GM21528 (cell line): ENCODE data around the gene TAS2R60.

ENCODE experiments used
- ATAC-seq: cut with Tn5 transposase; IDR thresholded peaks from one replicate; pipeline ENCODE4 v1.9.1; 2021; ENCODE audit warnings: mild to moderate bottlenecking, moderate library complexity; ENCODE audit not compliant: unreplicated experiment, low FRiP score

TAS2R60 gene

GRCh38 chr7:143437578-143437977, 5.7 kb upstream of the TAS2R60 start:
- ATAC-seq = peak; percentile 47

DNA sequence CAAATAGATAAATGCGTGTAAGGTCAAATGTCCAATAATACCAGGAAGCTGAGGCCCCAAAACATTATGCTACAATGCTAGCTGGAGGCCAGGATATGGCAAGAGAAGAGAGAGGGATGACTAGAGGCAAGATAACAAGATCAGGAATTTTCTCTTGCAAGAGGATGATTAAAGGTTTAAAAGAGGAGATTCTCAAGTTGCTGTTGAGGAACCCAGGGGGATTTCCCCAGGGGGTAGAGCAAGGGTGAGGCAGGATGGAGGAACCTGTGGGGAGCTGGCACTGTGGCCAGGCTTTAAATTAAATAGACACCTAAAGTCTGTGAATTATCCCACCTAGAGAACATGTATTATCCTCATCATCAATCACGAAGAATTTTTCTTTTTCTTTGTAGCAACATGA, 3.4 kb upstream of the TAS2R60 start:
- ATAC-seq = no peak

DNA sequence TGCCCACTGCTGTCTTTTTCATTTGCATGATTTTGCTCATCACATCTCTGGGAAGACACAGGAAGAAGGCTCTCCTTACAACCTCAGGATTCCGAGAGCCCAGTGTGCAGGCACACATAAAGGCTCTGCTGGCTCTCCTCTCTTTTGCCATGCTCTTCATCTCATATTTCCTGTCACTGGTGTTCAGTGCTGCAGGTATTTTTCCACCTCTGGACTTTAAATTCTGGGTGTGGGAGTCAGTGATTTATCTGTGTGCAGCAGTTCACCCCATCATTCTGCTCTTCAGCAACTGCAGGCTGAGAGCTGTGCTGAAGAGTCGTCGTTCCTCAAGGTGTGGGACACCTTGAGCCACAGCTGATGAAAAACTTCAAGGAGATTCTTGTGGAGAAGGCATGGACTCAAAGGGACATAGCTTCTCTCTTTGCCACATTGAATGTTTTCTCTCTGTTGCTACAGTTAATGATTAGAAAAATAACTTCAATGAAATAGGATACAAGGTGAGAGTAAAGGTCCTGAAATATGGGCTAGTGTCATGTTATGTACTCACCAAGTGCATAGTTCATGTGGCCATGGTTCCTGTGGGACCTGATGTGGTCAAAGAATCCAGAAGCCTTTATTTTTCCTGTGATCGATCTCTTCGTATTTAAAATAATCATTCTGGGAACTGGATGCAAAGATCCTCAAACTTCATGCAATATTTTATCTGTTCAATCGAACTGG, 970 bp downstream of the TAS2R60 start:
- no peak for ATAC-seq

GRCh38 chr7:143444785-143445184, 1.5 kb downstream of the TAS2R60 start:
- ATAC-seq = no peak

- ATAC-seq = no peak
Measured at GRCh38 chr7:143447466-143447865, 4.2 kb downstream of the TAS2R60 start.

GRCh38 chr7:143448429-143448828, 5.2 kb downstream of the TAS2R60 start:
- no peak for ATAC-seq

GRCh38 chr7:143449793-143450192, 6.5 kb downstream of the TAS2R60 start:
- ATAC-seq = no peak

GRCh38 chr7:143451122-143451521, 7.9 kb downstream of the TAS2R60 start:
- ATAC-seq = no peak

DNA sequence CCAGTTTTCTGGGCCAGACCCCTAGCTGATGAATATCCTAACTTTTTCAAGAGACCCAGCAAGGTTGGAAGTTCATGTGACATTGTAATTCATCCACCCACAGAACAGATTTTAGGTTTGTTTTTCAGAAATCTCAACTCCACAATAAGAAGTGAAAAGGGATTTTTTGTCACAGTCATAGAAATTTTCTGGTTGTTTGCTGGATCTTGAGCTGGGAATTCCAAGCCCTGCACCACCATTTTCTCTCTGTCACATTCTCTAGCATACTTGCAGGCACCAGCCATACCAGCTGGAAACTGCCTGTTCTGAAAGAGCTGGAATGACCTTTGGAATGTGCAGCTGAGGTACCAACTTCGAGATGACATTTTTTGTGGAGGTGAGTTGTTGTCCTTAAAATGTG, 8.5 kb downstream of the TAS2R60 start:
- no peak for ATAC-seq

- ATAC-seq = no peak
Measured at GRCh38 chr7:143452495-143452894, 9.2 kb downstream of the TAS2R60 start.

- ATAC-seq = no peak
Measured at GRCh38 chr7:143454091-143454680, 10.9 kb downstream of the TAS2R60 start.

GRCh38 chr7:143455491-143455890, 12.2 kb downstream of the TAS2R60 start:
- ATAC-seq = no peak

GRCh38 chr7:143455942-143456341, 12.7 kb downstream of the TAS2R60 start:
- ATAC-seq = no peak

DNA sequence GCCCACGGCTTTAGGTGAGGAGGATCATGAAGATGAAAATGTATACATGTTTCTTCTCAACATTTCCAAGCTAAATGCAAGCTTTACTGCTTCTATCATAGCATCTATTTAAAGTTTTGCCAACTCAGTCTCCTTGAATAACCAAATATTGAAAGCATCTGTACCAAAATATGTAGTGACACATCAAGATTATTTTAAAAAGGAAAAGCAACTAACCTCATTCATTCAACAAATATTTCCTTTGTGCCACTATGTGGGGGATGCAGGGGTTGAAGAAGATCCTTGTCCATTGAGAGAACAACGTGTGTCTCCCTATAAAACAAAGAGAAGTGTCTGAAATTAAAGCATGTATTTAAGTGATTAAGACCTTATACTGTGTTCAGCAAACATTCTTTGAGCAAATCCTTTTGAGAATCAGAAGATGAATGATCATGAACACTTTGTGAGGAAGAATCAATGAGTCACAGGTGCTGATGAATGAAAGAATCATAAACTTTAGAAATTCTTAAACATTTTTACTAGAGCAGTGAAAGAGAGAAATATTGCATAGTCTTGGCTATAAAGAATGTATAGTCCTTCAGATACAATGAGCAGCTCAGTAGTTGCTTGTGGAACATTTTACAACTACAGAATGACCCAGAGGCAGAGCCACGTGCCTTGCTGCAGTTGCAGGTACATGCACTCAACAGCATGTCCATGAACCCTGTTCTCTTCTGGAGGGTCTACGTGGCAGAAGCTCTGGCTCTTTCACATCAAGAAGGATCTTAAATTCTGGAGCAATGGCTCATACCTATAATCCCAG, 13.9 kb downstream of the TAS2R60 start:
- no peak for ATAC-seq

DNA sequence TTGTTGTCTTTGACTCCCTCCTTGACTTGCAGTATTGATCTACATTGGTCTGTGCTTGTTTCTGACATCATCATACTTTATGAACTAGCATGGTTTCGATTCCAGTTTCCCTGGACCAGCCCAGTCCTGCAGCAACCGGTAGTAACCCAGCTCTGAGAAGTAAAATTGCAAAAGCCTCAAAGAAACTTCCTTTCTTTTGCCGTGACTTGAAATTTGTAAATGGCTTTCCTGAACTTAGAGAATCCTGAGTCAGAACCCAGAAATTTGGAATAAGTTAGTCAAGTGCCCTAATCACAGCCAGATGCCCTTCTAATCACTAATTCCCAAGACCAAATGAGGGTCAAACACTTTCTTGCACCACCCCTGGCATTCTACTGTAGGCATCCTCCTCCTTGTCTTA, 15.0 kb downstream of the TAS2R60 start:
- ATAC-seq = no peak

- no peak for ATAC-seq
Measured at GRCh38 chr7:143458681-143459080, 15.4 kb downstream of the TAS2R60 start.

GRCh38 chr7:143459359-143459758, 16.1 kb downstream of the TAS2R60 start:
- ATAC-seq = no peak

GRCh38 chr7:143460271-143460979, 17.2 kb downstream of the TAS2R60 start:
- ATAC-seq = no peak

DNA sequence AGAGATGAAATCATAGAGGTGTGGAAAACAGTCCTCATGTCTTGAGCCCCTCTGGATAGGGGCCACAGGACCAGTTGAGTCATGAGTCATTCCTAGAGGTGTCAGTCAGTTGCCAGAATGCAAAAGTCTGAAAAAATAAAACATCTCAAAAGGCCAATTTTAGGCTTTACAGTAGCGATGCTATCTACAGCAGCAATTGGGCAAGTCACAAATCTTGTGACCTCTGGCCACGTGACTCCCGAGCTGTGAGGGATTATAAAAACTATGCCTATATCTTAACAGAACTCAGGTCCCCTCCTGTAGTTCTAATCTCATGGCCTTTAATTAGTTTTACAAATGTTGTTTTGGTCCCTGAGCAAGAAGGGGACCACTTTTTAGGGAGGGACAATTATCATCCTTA, 18.8 kb downstream of the TAS2R60 start:
- ATAC-seq = no peak

DNA sequence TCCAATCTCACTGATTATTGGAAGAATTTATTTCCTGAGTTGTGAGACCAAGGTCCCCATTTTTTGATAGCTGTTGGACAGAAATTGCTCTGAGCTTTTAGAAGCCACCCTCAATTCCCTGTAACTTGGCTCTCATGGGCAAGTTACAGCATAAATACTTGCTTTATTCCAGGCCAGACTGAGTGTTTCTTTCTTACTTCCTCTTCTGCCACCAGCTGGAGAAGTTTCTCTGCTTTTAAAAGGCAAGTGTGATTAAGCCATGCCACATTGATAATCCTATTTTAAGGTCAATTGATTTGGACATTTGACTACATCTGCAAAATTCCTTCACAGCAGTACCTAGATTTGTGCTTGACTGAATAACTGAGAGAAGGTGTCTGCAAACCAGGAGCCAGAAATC, 20.3 kb downstream of the TAS2R60 start:
- no peak for ATAC-seq

- ATAC-seq = no peak
Measured at GRCh38 chr7:143463957-143464356, 20.7 kb downstream of the TAS2R60 start.
